GM23338 (cell line): ENCODE measurements around the gene ESYT1.

Source experiments
- CTCF ChIP-seq, 2 experiments: fragments of 200-600 bp in 1 of 2; sonication (generic) in 1 of 2; conservative IDR thresholded peaks; 2 replicates each; pipeline versions ENCODE4 v1.5.1 to v1.6.1; 2016 to 2017; ENCODE audit warnings: antibody characterized with exemption in 2 of 2, low read depth in 2 of 2, mild to moderate bottlenecking in 2 of 2, moderate library complexity in 1 of 2
- EZH2 ChIP-seq: fragments of 200-600 bp; sonication (generic); IDR thresholded peaks from one replicate; pipeline ENCODE4 v1.8.0; 2017; ENCODE audit warnings: antibody characterized with exemption, mild to moderate bottlenecking, low read depth; ENCODE audit not compliant: unreplicated experiment
- ZNF331 ChIP-seq: fragments of 250-450 bp; sonication (Bioruptor Pico); IDR thresholded peaks from 2 replicates; pipeline ENCODE4 v1.5.0; 2020; ENCODE audit warnings: low read depth, mild to moderate bottlenecking, moderate library complexity

GRCh38 chr12:56124133-56124532 is 3.9 kb upstream of the ESYT1 start:
- TF ChIP-seq CTCF (conservative IDR thresholded peaks at IDR 0.05; ENCODE audit: low read depth in 2 of 2) (no peak), ZNF331 (CRISPR knock-in tag) (no peak), EZH2 (no peak)
